Fibroblast of pulmonary artery (primary cell): ENCODE measurements around the gene GNPDA2.

Experiments
- DNase-seq: peaks from one replicate; pipeline ENCODE4 v3.0.0-alpha.2; 2010; ENCODE audit warnings: low read depth
- H3K4me3 ChIP-seq: replicated peaks from 2 replicates; pipeline ENCODE4 v1.5.1; 2011; ENCODE audit warnings: low read depth, mild to moderate bottlenecking, control low read depth, low read length, moderate library complexity
- TF ChIP-seq, protein P1 (sequence below): IDR thresholded peaks from 2 replicates; pipeline ENCODE4 v1.5.1; 2011; ENCODE audit warnings: mild to moderate bottlenecking, control low read depth, low read length, inconsistent platforms; ENCODE audit errors: missing control alignments

GNPDA2 gene

DNA sequence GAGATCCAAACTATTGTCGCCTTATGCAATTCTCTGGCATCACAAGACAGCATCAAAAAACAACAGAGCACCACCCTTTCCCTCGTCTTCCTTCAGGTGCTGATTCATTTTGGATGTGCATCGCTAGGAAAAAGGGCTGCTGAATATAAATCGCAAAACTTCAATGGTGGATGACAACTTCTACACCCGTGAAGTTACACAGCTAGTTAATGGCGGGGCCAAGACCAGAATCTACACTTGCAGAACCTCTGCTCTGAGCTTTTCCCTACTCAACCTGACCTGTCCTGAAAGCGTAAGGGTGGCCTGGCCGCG, 674 bp downstream of the GNPDA2 start:
- TF ChIP-seq, protein P1, sequence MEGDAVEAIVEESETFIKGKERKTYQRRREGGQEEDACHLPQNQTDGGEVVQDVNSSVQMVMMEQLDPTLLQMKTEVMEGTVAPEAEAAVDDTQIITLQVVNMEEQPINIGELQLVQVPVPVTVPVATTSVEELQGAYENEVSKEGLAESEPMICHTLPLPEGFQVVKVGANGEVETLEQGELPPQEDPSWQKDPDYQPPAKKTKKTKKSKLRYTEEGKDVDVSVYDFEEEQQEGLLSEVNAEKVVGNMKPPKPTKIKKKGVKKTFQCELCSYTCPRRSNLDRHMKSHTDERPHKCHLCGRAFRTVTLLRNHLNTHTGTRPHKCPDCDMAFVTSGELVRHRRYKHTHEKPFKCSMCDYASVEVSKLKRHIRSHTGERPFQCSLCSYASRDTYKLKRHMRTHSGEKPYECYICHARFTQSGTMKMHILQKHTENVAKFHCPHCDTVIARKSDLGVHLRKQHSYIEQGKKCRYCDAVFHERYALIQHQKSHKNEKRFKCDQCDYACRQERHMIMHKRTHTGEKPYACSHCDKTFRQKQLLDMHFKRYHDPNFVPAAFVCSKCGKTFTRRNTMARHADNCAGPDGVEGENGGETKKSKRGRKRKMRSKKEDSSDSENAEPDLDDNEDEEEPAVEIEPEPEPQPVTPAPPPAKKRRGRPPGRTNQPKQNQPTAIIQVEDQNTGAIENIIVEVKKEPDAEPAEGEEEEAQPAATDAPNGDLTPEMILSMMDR: no peak
- peak; percentile 41 for DNase-seq

DNA sequence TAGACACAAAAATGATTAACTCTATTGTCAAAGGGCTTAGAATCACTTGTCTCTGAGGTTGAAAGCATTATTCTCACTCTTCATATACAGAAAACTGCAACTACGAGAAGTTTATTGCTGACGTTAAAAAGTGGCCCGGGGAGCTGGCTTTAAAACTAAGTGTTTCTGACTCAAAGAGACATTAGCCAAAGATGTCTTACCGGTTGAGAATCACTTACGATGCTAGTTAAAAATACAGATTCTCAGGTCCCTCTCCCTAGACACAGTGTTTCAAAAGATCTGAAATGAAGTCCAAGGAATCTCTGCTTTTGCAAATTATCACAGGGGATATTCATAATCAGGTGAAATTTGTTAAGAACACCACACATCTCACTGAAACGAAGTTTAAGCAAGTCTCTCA, 1.2 kb downstream of the GNPDA2 start:
- peak; percentile 4 for DNase-seq
- H3K4me3 ChIP-seq: peak overlapping the region; percentile 82
- TF ChIP-seq, protein P1: no peak

More for the DNA sequence above, 674 bp downstream of the GNPDA2 start:
- peak overlapping the region; percentile 82 for H3K4me3 ChIP-seq

DNA sequence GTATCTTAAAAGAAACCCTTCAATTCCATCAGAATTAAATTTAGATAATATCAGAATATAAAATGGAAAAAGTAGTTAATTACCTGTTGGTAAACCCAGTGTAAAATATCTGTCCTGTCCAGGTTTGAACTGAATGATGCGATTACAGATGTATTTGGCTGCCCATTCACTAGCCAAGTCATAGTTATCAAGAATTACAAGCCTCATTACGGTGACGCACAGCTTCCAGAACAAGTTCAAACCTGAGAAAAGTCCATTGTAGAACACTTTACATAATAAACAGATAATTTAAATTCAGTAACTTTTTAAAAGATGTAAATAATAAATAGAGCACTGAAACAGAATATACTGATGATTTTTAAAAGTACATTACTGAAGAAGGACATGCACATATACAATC, 4.4 kb downstream of the GNPDA2 start:
- H3K4me3 ChIP-seq: no peak overlapping the region
- no peak for DNase-seq

DNA sequence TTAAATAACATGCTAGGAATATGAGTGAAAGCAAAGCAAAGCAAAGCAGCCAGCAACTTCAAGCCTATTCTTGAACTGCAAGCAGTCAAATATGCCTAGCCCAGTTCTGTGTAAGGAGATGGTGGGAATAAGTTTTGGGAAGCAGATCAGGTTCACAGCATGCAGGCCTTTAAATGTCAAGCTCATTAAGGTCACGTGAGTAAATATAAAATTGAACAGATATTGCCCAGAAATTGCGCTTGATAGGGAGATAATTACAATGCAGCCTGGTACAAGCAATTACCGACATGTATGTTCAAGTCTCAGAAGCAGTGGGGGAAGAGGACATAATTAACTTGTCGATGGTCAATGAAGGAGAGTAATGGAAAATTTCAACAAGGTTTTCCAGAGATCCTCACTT, 6.0 kb downstream of the GNPDA2 start:
- no peak overlapping the region for H3K4me3 ChIP-seq
- no peak for DNase-seq
- TF ChIP-seq, protein P1: no peak

More for the DNA sequence above, 4.4 kb downstream of the GNPDA2 start:
- TF ChIP-seq, protein P1: no peak

DNA sequence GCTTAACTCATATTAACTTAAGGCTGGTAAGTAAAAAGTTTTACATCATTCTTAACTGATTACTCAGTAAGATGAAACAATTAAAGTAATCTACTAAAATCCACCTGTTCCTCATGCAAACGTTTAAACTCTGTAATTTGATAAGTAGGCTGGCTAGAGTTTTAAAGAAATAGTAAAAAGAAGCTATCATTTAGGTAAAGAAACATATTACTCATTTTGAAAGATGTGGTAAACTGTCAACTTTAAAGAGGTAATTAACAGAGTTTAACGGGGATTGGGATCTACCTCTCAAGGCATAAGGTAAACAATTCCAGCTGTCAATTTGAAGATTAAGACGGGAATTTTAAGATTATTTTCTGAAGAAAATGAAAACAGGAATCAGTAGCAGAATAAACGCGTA, 9.8 kb downstream of the GNPDA2 start:
- TF ChIP-seq, protein P1: no peak
- no peak overlapping the region for H3K4me3 ChIP-seq
- no peak for DNase-seq

DNA sequence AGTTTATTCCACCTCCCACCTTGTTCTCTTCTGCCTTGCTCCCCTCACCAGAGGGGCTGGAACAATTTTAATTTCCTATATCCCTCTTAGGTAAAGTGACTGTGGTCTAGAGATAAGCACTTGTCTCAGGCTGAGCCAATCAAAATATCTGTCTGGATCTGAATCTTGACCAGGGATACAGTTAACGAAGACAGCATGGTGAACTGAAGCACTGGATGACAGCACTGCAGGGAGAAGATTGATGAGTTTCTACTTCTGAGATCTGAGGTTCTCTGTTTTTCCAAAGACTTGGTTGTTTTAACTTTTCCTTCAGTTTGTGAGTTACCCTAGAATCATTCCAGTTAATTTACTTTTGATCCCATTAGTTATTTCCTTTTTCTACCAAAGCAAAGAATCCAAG, 13.2 kb downstream of the GNPDA2 start:
- no peak overlapping the region for H3K4me3 ChIP-seq
- TF ChIP-seq, protein P1: no peak
- no peak for DNase-seq

DNA sequence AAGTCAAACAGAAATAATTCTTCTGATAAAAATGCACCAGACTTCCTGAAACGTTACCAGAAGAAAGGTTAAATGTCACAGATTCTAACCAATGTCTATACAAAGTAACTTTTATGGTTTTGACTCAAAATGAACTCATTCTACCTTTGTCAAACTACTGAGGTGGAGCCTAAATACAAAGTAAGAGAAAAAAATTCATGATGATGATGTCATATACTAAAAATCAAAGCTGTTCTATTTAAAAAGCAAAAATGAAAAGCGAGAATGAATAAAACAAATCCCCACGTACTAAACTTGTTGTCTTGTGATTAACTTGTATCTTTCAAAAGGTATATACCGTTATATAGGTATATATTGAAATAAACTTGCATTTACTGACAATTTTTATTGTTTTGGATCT, 21.7 kb downstream of the GNPDA2 start:
- TF ChIP-seq, protein P1: no peak
- DNase-seq: no peak
- H3K4me3 ChIP-seq: no peak overlapping the region
